ENCODE data around the gene PEDS1.

Gene PEDS1

DNA sequence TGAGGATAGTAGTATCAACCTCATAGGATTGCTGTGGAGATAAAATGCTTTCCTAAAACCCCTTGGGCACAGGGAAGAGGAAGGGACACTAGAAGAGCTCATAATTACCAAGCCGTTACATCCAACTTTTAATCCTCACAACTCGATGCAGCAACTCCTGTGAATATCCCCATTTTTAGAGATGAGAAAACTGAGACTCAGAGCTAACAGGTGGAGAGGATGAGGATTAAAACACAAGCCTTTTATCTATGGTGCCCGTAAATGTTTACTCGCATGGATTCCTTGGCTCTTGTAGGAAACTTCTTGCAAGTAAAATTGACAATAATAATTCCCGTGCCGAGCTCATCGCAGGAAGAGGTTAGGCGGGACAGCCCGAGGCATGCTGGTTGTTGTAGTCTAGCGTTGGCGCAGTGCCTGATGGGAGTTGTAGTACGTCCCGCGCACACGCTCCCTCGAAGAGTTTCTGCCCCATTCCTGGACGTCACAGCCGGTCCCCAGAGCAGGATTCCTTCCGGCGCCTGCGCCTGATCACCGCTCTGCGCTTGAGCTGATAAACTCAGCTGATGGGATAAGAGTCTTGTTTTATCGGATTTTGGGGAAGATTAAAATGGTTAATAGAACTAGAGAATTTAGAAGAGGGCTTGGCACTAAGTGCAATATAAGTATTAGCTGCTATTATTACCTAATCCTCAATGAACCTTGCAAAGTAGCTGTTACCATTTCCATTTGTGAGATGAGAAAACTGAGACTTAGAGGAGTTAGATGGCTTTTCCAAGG is 37.7 kb downstream of the PEDS1 start:
- Histone ChIP-seq H3K4me3 (peak overlapping the region; percentile 70), H3K27ac (peak overlapping the region; percentile 49), H3K9me3 (no peaks in the 10 kb centered on the region), H3K4me1 (peaks cover 48% of the 10 kb centered on the region), H3K27me3 (no peaks in the 10 kb centered on the region), H3K4me2 (peak overlapping the region; percentile 97), H4K20me1 (peaks cover 19% of the 10 kb centered on the region), H3K36me3 (no peaks in the 10 kb centered on the region), H3K9ac (peak overlapping the region; percentile 78)
- no peak for TF ChIP-seq Cebpa-rat (IDR thresholded peaks at IDR 0.05)

DNA sequence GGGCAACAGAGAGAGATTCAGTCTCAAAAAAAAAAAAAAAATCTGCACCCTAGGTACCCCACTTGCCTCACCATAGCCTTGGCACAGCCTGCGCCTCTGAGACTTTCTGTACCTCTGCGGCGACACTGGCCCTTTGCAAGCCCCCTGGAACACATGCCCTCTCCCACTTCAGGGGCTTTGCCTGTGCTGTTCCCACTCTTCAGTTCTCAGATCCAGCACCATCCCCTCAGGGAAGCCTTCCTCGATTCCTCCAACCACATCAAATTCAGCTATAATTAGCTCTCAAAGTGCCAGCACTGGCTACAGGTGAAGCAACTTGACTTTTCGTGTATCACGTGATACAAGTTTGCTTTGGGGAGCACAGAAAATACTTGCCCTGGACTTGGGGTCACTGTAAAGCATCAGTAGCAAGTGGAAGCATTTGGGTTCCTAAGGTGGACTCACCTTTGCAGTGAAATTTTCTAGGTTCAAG is 38.4 kb downstream of the PEDS1 start:
- Histone ChIP-seq H3K36me3 (no peaks in the 10 kb centered on the region), H3K9ac (peak overlapping the region; percentile 78), H3K4me3 (peak overlapping the region; percentile 70), H4K20me1 (peaks cover 26% of the 10 kb centered on the region), H3K27ac (peak overlapping the region; percentile 49), H3K4me1 (peaks cover 55% of the 10 kb centered on the region), H3K9me3 (no peaks in the 10 kb centered on the region), H3K27me3 (no peaks in the 10 kb centered on the region), H3K4me2 (peak overlapping the region; percentile 97)
- TF ChIP-seq Cebpa-rat (IDR thresholded peaks at IDR 0.05) = no peak

GRCh38 chr20:50113420-50114224 is 39.9 kb downstream of the PEDS1 start:
- Histone ChIP-seq H4K20me1 (peaks cover 41% of the 10 kb centered on the region), H3K27me3 (no peaks in the 10 kb centered on the region), H3K9ac (peak overlapping the region; percentile 96), H3K9me3 (no peaks in the 10 kb centered on the region), H3K27ac (peak overlapping the region; percentile 98), H3K4me2 (peak overlapping the region; percentile 97), H3K4me3 (peak overlapping the region; percentile 94), H3K36me3 (peaks cover 5% of the 10 kb centered on the region), H3K4me1 (peaks cover 70% of the 10 kb centered on the region)
- TF ChIP-seq Cebpa-rat (IDR thresholded peaks at IDR 0.05) = no peak

- peaks cover 49% of the 10 kb centered on the region for H4K20me1 ChIP-seq
- peak within 1 kb of the TSS; percentile 96 for H3K9ac ChIP-seq
- peak within 1 kb of the TSS; percentile 94 for H3K4me3 ChIP-seq
- TF ChIP-seq Cebpa-rat (IDR thresholded peaks at IDR 0.05) = no peak
- H3K4me1 ChIP-seq = peaks cover 78% of the 10 kb centered on the region
- no peaks in the 10 kb centered on the region for H3K27me3 ChIP-seq
- peaks cover 13% of the 10 kb centered on the region for H3K36me3 ChIP-seq
- peak within 1 kb of the TSS; percentile 98 for H3K27ac ChIP-seq
- H3K9me3 ChIP-seq = no peaks in the 10 kb centered on the region
- H3K4me2 ChIP-seq = peak within 1 kb of the TSS; percentile 97
Observed at GRCh38 chr20:50112512-50113419, 40.8 kb downstream of the PEDS1 start, which contains the start of gene UBE2V1. UBE2V1 (minus strand) TSS chr20:50113150; CDS start chr20:50113128, 22 bp downstream.

DNA sequence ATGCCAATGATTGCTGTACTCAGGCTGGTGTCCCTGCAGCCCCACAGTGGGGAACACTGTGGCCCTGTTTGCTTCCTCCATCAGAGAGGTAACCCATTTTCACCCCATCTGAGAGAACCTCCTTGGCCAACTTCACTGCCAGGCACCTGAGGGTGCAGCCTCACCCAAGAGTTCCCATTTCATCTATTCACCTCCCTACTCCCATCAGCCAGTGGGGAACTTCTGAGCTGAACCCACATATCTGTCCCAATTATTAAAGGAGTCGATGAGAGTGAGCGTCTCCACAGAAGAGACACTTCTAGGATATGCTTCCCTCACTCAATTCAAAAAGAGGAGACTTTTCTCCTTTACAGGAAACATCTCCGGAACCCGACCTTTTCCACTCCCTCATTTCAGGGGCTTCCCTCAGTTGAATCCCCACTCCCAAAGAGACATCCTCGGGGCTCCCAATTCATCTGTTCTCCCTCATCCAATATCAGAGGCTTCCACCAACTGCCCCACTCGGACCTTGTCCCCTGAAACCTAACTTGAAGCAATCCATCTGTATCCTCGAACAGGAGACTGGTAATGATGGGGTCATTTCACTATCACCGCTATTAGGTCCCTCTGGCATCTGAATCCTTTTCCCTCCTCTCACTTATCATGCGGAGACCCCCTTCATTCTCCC is 41.6 kb downstream of the PEDS1 start:
- TF ChIP-seq Cebpa-rat (IDR thresholded peaks at IDR 0.05) = no peak
- Histone ChIP-seq H3K9ac (peak overlapping the region; percentile 96), H4K20me1 (peaks cover 57% of the 10 kb centered on the region)

GRCh38 chr20:50111120-50111828 is 42.2 kb downstream of the PEDS1 start:
- Histone ChIP-seq H3K4me3 (peak overlapping the region; percentile 94), H3K27ac (peak overlapping the region; percentile 98), H4K20me1 (peaks cover 64% of the 10 kb centered on the region), H3K4me1 (peaks cover 78% of the 10 kb centered on the region), H3K4me2 (peak overlapping the region; percentile 97), H3K9me3 (no peaks in the 10 kb centered on the region), H3K27me3 (no peaks in the 10 kb centered on the region), H3K9ac (peak overlapping the region; percentile 96; the same call in 1 of the 2 replicates), H3K36me3 (peaks cover 19% of the 10 kb centered on the region)
- TF ChIP-seq Cebpa-rat (IDR thresholded peaks at IDR 0.05) = no peak

More for the DNA sequence above, 41.6 kb downstream of the PEDS1 start:
- Histone ChIP-seq H3K27ac (peak overlapping the region; percentile 98), H3K27me3 (no peaks in the 10 kb centered on the region), H3K4me3 (peak overlapping the region; percentile 94), H3K9me3 (no peaks in the 10 kb centered on the region), H3K4me2 (peak overlapping the region; percentile 97), H3K4me1 (peaks cover 85% of the 10 kb centered on the region), H3K36me3 (peaks cover 19% of the 10 kb centered on the region)

DNA sequence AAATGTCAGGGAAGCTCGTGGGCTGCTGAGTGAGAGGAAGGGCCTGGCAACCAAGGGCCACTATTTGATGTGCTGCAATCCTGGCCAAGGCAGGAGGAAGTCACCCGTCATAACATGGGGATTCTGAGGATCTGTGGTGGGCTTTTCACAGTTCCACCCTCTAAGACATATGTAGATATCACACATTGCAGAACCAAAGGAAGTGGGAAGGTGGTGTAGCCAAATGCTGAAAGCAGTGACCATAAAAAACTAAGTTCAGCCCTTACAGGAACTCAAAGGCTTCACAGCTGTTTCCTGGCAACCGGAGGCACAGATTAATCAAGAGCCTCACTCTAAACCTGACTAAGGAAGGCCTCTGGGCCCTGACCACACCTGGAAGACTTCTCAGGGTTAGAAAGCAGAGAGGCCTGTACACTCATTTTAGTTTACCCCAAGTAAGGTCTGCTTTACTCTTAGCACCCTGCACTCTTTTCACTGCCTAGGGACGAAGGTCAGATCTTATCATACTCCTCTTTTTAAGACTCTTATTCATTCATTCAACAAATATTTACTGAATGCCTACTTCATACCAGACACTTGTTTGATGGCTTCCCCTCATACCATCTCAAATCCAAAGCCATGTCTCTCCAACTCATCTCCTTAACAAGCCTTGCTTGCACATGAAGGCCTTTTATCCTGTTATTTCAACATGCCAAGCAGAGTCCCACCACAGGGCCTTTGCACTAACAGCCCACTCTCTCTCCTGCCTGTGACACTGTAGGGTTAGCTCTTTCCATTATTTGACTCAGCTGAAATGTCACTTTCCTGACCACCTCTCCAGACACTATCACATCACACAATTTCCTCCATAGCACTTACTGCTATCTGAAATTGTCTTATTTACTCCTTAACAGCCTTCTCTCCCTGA is 43.1 kb downstream of the PEDS1 start:
- TF ChIP-seq Cebpa-rat (IDR thresholded peaks at IDR 0.05) = no peak
- Histone ChIP-seq H4K20me1 (peaks cover 73% of the 10 kb centered on the region), H3K4me3 (peak overlapping the region; percentile 94; the same call in 1 of the 2 replicates), H3K4me2 (peak overlapping the region; percentile 97), H3K36me3 (peaks cover 19% of the 10 kb centered on the region), H3K4me1 (peaks cover 74% of the 10 kb centered on the region), H3K9me3 (no peaks in the 10 kb centered on the region), H3K9ac (peak overlapping the region; percentile 54; the same call in 1 of the 2 replicates), H3K27me3 (no peaks in the 10 kb centered on the region), H3K27ac (peak overlapping the region; percentile 98)
